ENCODE measurements around the gene SLIT3.

- TF ChIP-seq CTCF (IDR thresholded peaks at IDR 0.05; ENCODE audit: insufficient read depth, low read length) (no peak), POLR2AphosphoS5 (IDR thresholded peaks at IDR 0.05; ENCODE audit: low read depth) (no peak), SPI1 (IDR thresholded peaks at IDR 0.05; ENCODE audit: borderline replicate concordance, low read depth) (no peak)
These were observed 151.6 kb downstream of the SLIT3 start for GRCh38 chr5:169149317-169149716.
